ENCODE results near the gene NCOA1.

NCOA1 gene

DNA sequence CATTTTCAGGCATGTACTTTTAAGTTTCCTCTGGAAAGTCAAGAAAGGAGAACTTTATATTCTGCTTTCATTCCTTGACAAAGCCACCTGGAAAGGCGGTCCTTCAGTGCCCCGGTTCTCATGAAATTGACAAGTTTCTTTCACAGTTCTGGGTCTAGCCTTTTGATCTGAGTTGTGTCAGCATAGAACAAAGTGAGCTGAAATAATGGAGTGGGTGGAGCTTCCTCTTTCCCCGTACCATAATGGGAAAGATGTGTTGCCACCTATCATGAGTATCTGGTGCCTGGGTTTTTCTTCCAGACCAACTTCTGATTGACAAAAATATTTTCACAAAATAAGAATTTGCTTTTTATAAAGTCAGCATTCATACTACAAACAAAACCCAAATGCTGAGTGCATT lies 252.9 kb downstream of the NCOA1 start:
- ATAC-seq, result no peak
- no peak for TF ChIP-seq ZNF70 (CRISPR knock-in tag; IDR thresholded peaks at IDR 0.05)
- no peak for TF ChIP-seq POU6F1 (CRISPR knock-in tag; IDR thresholded peaks at IDR 0.05; ENCODE audit: borderline replicate concordance, low read depth)
- TF ChIP-seq, protein P1, sequence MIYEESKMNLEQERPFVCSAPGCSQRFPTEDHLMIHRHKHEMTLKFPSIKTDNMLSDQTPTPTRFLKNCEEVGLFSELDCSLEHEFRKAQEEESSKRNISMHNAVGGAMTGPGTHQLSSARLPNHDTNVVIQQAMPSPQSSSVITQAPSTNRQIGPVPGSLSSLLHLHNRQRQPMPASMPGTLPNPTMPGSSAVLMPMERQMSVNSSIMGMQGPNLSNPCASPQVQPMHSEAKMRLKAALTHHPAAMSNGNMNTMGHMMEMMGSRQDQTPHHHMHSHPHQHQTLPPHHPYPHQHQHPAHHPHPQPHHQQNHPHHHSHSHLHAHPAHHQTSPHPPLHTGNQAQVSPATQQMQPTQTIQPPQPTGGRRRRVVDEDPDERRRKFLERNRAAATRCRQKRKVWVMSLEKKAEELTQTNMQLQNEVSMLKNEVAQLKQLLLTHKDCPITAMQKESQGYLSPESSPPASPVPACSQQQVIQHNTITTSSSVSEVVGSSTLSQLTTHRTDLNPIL (CRISPR knock-in tag; IDR thresholded peaks at IDR 0.05; ENCODE audit: low read depth), result no peak
- no peak for TF ChIP-seq ZC3H10 (CRISPR knock-in tag; IDR thresholded peaks at IDR 0.05)
- TF ChIP-seq RARB (CRISPR knock-in tag; IDR thresholded peaks at IDR 0.05), result no peak
- no peak for TF ChIP-seq BACH2 (CRISPR knock-in tag; IDR thresholded peaks at IDR 0.05; ENCODE audit: borderline replicate concordance)
- TF ChIP-seq SNAI2 (CRISPR knock-in tag; IDR thresholded peaks at IDR 0.05), result no peak
- TF ChIP-seq TCF4 (CRISPR knock-in tag; IDR thresholded peaks at IDR 0.05; ENCODE audit: borderline replicate concordance), result no peak
- TF ChIP-seq ZFP30 (CRISPR knock-in tag; IDR thresholded peaks at IDR 0.05), result no peak
- no peak for TF ChIP-seq GLIS3 (CRISPR knock-in tag; IDR thresholded peaks at IDR 0.05)
- no peak for TF ChIP-seq PPARA (CRISPR knock-in tag; IDR thresholded peaks at IDR 0.05; ENCODE audit: borderline replicate concordance)
- no peak for TF ChIP-seq TOX (CRISPR knock-in tag; IDR thresholded peaks at IDR 0.05; ENCODE audit: borderline replicate concordance)
- no peak for TF ChIP-seq ARNTL (CRISPR knock-in tag; IDR thresholded peaks at IDR 0.05; ENCODE audit: borderline replicate concordance, low read depth)
- TF ChIP-seq CSRNP3 (CRISPR knock-in tag; IDR thresholded peaks at IDR 0.05), result no peak
- no peak for TF ChIP-seq OSR1 (CRISPR knock-in tag; IDR thresholded peaks at IDR 0.05)

GRCh38 chr2:24744356-24744755 lies 253.3 kb downstream of the NCOA1 start:
- TF ChIP-seq, protein P1 (CRISPR knock-in tag; IDR thresholded peaks at IDR 0.05; ENCODE audit: low read depth), result no peak
- TF ChIP-seq BACH2 (CRISPR knock-in tag; IDR thresholded peaks at IDR 0.05; ENCODE audit: borderline replicate concordance) (no peak), RARB (CRISPR knock-in tag; IDR thresholded peaks at IDR 0.05) (no peak), ISL1 (CRISPR knock-in tag; IDR thresholded peaks at IDR 0.05) (no peak), ZNF565 (CRISPR knock-in tag; conservative IDR thresholded peaks at IDR 0.05; ENCODE audit: low read depth) (no peak), ZNF8 (CRISPR knock-in tag; IDR thresholded peaks at IDR 0.05) (no peak), ARNTL (CRISPR knock-in tag; IDR thresholded peaks at IDR 0.05; ENCODE audit: borderline replicate concordance, low read depth) (no peak), PPARA (CRISPR knock-in tag; IDR thresholded peaks at IDR 0.05; ENCODE audit: borderline replicate concordance) (no peak), CSDC2 (CRISPR knock-in tag; IDR thresholded peaks at IDR 0.05) (no peak), SNAI2 (CRISPR knock-in tag; IDR thresholded peaks at IDR 0.05) (no peak), TCF4 (CRISPR knock-in tag; IDR thresholded peaks at IDR 0.05; ENCODE audit: borderline replicate concordance) (no peak), ZNF70 (CRISPR knock-in tag; IDR thresholded peaks at IDR 0.05) (no peak)
- TF ChIP-seq, protein P2, sequence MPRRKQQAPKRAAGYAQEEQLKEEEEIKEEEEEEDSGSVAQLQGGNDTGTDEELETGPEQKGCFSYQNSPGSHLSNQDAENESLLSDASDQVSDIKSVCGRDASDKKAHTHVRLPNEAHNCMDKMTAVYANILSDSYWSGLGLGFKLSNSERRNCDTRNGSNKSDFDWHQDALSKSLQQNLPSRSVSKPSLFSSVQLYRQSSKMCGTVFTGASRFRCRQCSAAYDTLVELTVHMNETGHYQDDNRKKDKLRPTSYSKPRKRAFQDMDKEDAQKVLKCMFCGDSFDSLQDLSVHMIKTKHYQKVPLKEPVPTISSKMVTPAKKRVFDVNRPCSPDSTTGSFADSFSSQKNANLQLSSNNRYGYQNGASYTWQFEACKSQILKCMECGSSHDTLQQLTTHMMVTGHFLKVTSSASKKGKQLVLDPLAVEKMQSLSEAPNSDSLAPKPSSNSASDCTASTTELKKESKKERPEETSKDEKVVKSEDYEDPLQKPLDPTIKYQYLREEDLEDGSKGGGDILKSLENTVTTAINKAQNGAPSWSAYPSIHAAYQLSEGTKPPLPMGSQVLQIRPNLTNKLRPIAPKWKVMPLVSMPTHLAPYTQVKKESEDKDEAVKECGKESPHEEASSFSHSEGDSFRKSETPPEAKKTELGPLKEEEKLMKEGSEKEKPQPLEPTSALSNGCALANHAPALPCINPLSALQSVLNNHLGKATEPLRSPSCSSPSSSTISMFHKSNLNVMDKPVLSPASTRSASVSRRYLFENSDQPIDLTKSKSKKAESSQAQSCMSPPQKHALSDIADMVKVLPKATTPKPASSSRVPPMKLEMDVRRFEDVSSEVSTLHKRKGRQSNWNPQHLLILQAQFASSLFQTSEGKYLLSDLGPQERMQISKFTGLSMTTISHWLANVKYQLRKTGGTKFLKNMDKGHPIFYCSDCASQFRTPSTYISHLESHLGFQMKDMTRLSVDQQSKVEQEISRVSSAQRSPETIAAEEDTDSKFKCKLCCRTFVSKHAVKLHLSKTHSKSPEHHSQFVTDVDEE (CRISPR knock-in tag; IDR thresholded peaks at IDR 0.05), result no peak
- ATAC-seq, result no peak

GRCh38 chr2:24745825-24746224 lies 254.8 kb downstream of the NCOA1 start:
- no peak for TF ChIP-seq POU6F1 (CRISPR knock-in tag; IDR thresholded peaks at IDR 0.05; ENCODE audit: borderline replicate concordance, low read depth)
- no peak for TF ChIP-seq BACH2 (CRISPR knock-in tag; IDR thresholded peaks at IDR 0.05; ENCODE audit: borderline replicate concordance)
- TF ChIP-seq SNAI2 (CRISPR knock-in tag; IDR thresholded peaks at IDR 0.05), result no peak
- TF ChIP-seq TOX (CRISPR knock-in tag; IDR thresholded peaks at IDR 0.05; ENCODE audit: borderline replicate concordance), result no peak
- TF ChIP-seq RARB (CRISPR knock-in tag; IDR thresholded peaks at IDR 0.05), result no peak
- TF ChIP-seq ARNTL (CRISPR knock-in tag; IDR thresholded peaks at IDR 0.05; ENCODE audit: borderline replicate concordance, low read depth), result no peak
- no peak for TF ChIP-seq ZNF8 (CRISPR knock-in tag; IDR thresholded peaks at IDR 0.05)
- TF ChIP-seq, protein P2 (CRISPR knock-in tag; IDR thresholded peaks at IDR 0.05), result no peak
- TF ChIP-seq ZFP30 (CRISPR knock-in tag; IDR thresholded peaks at IDR 0.05), result no peak
- ATAC-seq, result no peak

All from SK-N-SH treated with all-trans-retinoic acid at 6 μM for 48 hours (cell line).